HEK293 (cell line): Measurements from ENCODE around the gene SYNE1.

ENCODE experiments used
- CTCF ChIA-PET: fragments of 350-600 bp; formaldehyde crosslinking; extraction: SDS; loops from one replicate; lab custom pipeline; 2021; ENCODE audit warnings: antibody characterized with exemption; lab: Yijun Ruan, JAX
- POLR2A ChIA-PET: fragments of 300-600 bp; formaldehyde crosslinking; extraction: SDS; loops from one replicate; lab custom pipeline; 2020; ENCODE audit warnings: antibody characterized with exemption, inconsistent platforms; lab: Yijun Ruan, JAX
- H3K27ac ChIP-seq: fragments of 200-500 bp; sonication (Bioruptor generic); 2 replicates; pipeline ENCODE4 v1.5.1; 2014; ENCODE audit warnings: low read depth, low read length, control low read depth, inconsistent platforms; ENCODE audit errors: extremely low read depth
- H3K36me3 ChIP-seq, 2 experiments: fragments of 200-500 bp in 1 of 2; sonication (Bioruptor generic) in 1 of 2; 1 replicate in 1 of 2; 2 replicates in 1 of 2; pipeline ENCODE4 v1.5.1; 2014 to 2017; ENCODE audit warnings: inconsistent platforms in 2 of 2, low read length in 2 of 2; ENCODE audit not compliant: control insufficient read depth in 2 of 2, insufficient read depth in 1 of 2
- H3K4me1 ChIP-seq: fragments of 200-500 bp; sonication (Bioruptor generic); 2 replicates; pipeline ENCODE4 v1.5.1; 2014; ENCODE audit warnings: mild to moderate bottlenecking, low read length, inconsistent platforms; ENCODE audit not compliant: control insufficient read depth, insufficient read depth
- H3K4me3 ChIP-seq: 2 replicates; pipeline ENCODE4 v1.5.1; 2011; ENCODE audit warnings: low read depth, mild to moderate bottlenecking, control low read depth, low read length, moderate library complexity
- H3K9me3 ChIP-seq: fragments of 200-500 bp; sonication (Bioruptor generic); 2 replicates; pipeline ENCODE4 v1.5.1; 2014; ENCODE audit warnings: low read depth, low read length, inconsistent platforms; ENCODE audit not compliant: control insufficient read depth, insufficient read depth
- KLF9 ChIP-seq: fragments of 450-650 bp; formaldehyde crosslinking; IDR thresholded peaks from 2 replicates; pipeline ENCODE4 v1.5.1; 2016; ENCODE audit warnings: missing biosample characterization, missing genetic modification characterization, low read depth
- OSR2 ChIP-seq: fragments of 450-650 bp; formaldehyde crosslinking; IDR thresholded peaks from 2 replicates; pipeline ENCODE4 v1.5.1; 2016; ENCODE audit warnings: missing biosample characterization, missing genetic modification characterization
- ZNF132 ChIP-seq: fragments of 450-650 bp; formaldehyde crosslinking; IDR thresholded peaks from 2 replicates; pipeline ENCODE4 v1.5.1; 2017; ENCODE audit warnings: missing biosample characterization, missing genetic modification characterization, borderline replicate concordance
- ZNF140 ChIP-seq: fragments of 450-650 bp; formaldehyde crosslinking; IDR thresholded peaks from 2 replicates; pipeline ENCODE4 v1.5.1; 2016; ENCODE audit warnings: missing biosample characterization, missing genetic modification characterization
- ZNF266 ChIP-seq: fragments of 450-650 bp; formaldehyde crosslinking; IDR thresholded peaks from 2 replicates; pipeline ENCODE4 v1.5.1; 2016; ENCODE audit warnings: missing biosample characterization, missing genetic modification characterization, low read depth
- ZNF292 ChIP-seq: fragments of 450-650 bp; formaldehyde crosslinking; IDR thresholded peaks from 2 replicates; pipeline ENCODE4 v1.5.1; 2016; ENCODE audit warnings: low read depth, missing biosample characterization, missing genetic modification characterization, borderline replicate concordance
- ZNF324 ChIP-seq: fragments of 450-650 bp; formaldehyde crosslinking; IDR thresholded peaks from 2 replicates; pipeline ENCODE4 v1.5.1; 2016; ENCODE audit warnings: missing biosample characterization, missing genetic modification characterization
- ZNF341 ChIP-seq: fragments of 450-650 bp; formaldehyde crosslinking; IDR thresholded peaks from 2 replicates; pipeline ENCODE4; 2016; ENCODE audit warnings: low read depth, missing biosample characterization, missing genetic modification characterization
- ZNF529 ChIP-seq: fragments of 450-650 bp; formaldehyde crosslinking; IDR thresholded peaks from 2 replicates; pipeline ENCODE4 v1.5.1; 2017; ENCODE audit warnings: missing genetic modification characterization, missing biosample characterization; ENCODE audit not compliant: insufficient replicate concordance
- ZNF558 ChIP-seq: fragments of 450-650 bp; formaldehyde crosslinking; IDR thresholded peaks from 2 replicates; pipeline ENCODE4 v1.5.1; 2016; ENCODE audit warnings: missing biosample characterization, missing genetic modification characterization
- ZNF660 ChIP-seq: fragments of 450-650 bp; IDR thresholded peaks from 2 replicates; pipeline ENCODE4 v1.5.1; 2018; ENCODE audit warnings: missing biosample characterization, mild to moderate bottlenecking, missing genetic modification characterization
- ZNF76 ChIP-seq: fragments of 450-650 bp; formaldehyde crosslinking; IDR thresholded peaks from 2 replicates; pipeline ENCODE4; 2016; ENCODE audit warnings: low read depth, missing biosample characterization, missing genetic modification characterization, borderline replicate concordance
- ZNF777 ChIP-seq: fragments of 450-650 bp; formaldehyde crosslinking; IDR thresholded peaks from 2 replicates; pipeline ENCODE4 v1.5.1; 2017; ENCODE audit warnings: missing biosample characterization, missing genetic modification characterization, borderline replicate concordance
- ZSCAN16 ChIP-seq: fragments of 450-650 bp; formaldehyde crosslinking; IDR thresholded peaks from 2 replicates; pipeline ENCODE4 v1.5.1; 2016; ENCODE audit warnings: missing biosample characterization, missing genetic modification characterization
- TF ChIP-seq, protein P1 (sequence below): fragments of 450-650 bp; formaldehyde crosslinking; IDR thresholded peaks from 2 replicates; pipeline ENCODE4 v1.5.1; 2016; ENCODE audit warnings: missing biosample characterization, missing genetic modification characterization
- TF ChIP-seq, protein P2 (sequence below): fragments of 450-650 bp; IDR thresholded peaks from 2 replicates; pipeline ENCODE4 v1.5.1; 2018; ENCODE audit warnings: missing biosample characterization, mild to moderate bottlenecking, missing genetic modification characterization
- TF ChIP-seq, protein P3 (sequence below): fragments of 450-650 bp; formaldehyde crosslinking; IDR thresholded peaks from 2 replicates; pipeline ENCODE4 v1.5.1; 2016; ENCODE audit warnings: missing biosample characterization, missing genetic modification characterization
- TF ChIP-seq, protein P4 (sequence below): fragments of 450-650 bp; formaldehyde crosslinking; IDR thresholded peaks from 2 replicates; pipeline ENCODE4 v1.5.1; 2016; ENCODE audit warnings: missing biosample characterization, missing genetic modification characterization
- TF ChIP-seq, protein P5 (sequence below): fragments of 450-650 bp; formaldehyde crosslinking; IDR thresholded peaks from 2 replicates; pipeline ENCODE4 v1.5.0; 2017; ENCODE audit warnings: missing biosample characterization, missing genetic modification characterization, borderline replicate concordance

The SYNE1 gene

DNA sequence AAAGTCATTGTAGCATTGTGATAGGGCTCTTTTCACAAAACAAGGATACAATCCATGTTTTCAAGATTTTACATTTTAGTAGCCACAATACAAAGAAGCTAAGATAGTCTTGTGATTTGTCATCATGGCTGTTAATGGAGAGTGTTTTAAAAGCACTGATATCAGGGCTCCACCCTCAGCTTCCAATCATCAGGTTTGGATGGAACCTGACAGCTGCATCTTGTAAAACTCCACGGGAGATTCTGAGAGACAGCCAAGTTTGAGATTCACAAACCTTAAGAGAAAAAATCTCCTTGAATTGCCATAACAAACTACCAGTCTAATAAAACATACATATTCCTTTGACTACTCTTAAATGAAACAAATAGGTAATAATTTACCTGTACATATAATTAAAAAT is 549.5 kb downstream of the SYNE1 start (continued):
- TF ChIP-seq, protein P1, sequence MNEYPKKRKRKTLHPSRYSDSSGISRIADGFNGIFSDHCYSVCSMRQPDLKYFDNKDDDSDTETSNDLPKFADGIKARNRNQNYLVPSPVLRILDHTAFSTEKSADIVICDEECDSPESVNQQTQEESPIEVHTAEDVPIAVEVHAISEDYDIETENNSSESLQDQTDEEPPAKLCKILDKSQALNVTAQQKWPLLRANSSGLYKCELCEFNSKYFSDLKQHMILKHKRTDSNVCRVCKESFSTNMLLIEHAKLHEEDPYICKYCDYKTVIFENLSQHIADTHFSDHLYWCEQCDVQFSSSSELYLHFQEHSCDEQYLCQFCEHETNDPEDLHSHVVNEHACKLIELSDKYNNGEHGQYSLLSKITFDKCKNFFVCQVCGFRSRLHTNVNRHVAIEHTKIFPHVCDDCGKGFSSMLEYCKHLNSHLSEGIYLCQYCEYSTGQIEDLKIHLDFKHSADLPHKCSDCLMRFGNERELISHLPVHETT (tag by site-specific recombination), result no peak
- TF ChIP-seq ZSCAN16 (tag by site-specific recombination), result no peak

DNA sequence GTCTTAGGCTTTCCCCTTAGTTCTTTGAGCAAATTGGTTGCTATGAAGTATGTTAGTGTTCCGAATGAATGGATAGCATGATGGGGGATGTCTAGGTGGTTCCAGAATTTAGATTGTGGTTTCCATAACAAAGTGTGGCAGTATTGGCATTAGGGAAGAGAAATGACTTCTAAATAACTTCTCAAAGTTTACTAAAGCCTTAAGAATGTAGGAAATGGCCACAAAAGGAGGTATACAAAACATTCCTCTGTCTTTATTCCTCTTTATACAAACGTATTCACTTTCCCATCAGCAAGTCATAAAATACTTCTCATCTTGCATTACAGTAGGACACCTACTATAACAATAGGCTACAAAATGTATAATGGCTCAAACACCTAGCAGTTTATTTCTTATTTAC is 550.1 kb downstream of the SYNE1 start:
- Histone ChIP-seq H3K36me3 (no peaks in the 10 kb centered on the region), H3K4me1 (peaks cover 6% of the 10 kb centered on the region; the same call in 1 of the 2 replicates), H3K27ac (no peak overlapping the region), H3K4me3 (no peak overlapping the region), H3K9me3 (no peaks in the 10 kb centered on the region)
- ChIA-PET CTCF (no interaction called here), POLR2A (no interaction called here)
- TF ChIP-seq ZNF140 (tag by site-specific recombination) (no peak), ZNF132 (tag by site-specific recombination) (no peak), ZNF529 (no peak), OSR2 (no peak), ZNF292 (tag by site-specific recombination) (no peak), ZNF660 (tag by site-specific recombination) (no peak), ZNF266 (tag by site-specific recombination) (no peak), KLF9 (tag by site-specific recombination) (no peak), ZNF324 (no peak), ZNF558 (tag by site-specific recombination) (no peak), ZNF777 (tag by site-specific recombination) (no peak), ZNF76 (tag by site-specific recombination) (no peak), ZNF341 (tag by site-specific recombination) (no peak)
- TF ChIP-seq, protein P2, sequence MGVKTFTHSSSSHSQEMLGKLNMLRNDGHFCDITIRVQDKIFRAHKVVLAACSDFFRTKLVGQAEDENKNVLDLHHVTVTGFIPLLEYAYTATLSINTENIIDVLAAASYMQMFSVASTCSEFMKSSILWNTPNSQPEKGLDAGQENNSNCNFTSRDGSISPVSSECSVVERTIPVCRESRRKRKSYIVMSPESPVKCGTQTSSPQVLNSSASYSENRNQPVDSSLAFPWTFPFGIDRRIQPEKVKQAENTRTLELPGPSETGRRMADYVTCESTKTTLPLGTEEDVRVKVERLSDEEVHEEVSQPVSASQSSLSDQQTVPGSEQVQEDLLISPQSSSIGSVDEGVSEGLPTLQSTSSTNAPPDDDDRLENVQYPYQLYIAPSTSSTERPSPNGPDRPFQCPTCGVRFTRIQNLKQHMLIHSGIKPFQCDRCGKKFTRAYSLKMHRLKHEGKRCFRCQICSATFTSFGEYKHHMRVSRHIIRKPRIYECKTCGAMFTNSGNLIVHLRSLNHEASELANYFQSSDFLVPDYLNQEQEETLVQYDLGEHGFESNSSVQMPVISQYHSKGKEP, result no peak
- TF ChIP-seq, protein P3, sequence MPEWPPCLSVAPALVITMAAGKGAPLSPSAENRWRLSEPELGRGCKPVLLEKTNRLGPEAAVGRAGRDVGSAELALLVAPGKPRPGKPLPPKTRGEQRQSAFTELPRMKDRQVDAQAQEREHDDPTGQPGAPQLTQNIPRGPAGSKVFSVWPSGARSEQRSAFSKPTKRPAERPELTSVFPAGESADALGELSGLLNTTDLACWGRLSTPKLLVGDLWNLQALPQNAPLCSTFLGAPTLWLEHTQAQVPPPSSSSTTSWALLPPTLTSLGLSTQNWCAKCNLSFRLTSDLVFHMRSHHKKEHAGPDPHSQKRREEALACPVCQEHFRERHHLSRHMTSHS (tag by site-specific recombination), result no peak
- TF ChIP-seq, protein P4, sequence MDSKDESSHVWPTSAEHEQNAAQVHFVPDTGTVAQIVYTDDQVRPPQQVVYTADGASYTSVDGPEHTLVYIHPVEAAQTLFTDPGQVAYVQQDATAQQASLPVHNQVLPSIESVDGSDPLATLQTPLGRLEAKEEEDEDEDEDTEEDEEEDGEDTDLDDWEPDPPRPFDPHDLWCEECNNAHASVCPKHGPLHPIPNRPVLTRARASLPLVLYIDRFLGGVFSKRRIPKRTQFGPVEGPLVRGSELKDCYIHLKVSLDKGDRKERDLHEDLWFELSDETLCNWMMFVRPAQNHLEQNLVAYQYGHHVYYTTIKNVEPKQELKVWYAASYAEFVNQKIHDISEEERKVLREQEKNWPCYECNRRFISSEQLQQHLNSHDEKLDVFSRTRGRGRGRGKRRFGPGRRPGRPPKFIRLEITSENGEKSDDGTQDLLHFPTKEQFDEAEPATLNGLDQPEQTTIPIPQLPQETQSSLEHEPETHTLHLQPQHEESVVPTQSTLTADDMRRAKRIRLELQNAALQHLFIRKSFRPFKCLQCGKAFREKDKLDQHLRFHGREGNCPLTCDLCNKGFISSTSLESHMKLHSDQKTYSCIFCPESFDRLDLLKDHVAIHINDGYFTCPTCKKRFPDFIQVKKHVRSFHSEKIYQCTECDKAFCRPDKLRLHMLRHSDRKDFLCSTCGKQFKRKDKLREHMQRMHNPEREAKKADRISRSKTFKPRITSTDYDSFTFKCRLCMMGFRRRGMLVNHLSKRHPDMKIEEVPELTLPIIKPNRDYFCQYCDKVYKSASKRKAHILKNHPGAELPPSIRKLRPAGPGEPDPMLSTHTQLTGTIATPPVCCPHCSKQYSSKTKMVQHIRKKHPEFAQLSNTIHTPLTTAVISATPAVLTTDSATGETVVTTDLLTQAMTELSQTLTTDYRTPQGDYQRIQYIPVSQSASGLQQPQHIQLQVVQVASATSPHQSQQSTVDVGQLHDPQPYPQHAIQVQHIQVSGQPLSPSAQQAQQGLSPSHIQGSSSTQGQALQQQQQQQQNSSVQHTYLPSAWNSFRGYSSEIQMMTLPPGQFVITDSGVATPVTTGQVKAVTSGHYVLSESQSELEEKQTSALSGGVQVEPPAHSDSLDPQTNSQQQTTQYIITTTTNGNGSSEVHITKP, result no peak
- TF ChIP-seq, protein P5, sequence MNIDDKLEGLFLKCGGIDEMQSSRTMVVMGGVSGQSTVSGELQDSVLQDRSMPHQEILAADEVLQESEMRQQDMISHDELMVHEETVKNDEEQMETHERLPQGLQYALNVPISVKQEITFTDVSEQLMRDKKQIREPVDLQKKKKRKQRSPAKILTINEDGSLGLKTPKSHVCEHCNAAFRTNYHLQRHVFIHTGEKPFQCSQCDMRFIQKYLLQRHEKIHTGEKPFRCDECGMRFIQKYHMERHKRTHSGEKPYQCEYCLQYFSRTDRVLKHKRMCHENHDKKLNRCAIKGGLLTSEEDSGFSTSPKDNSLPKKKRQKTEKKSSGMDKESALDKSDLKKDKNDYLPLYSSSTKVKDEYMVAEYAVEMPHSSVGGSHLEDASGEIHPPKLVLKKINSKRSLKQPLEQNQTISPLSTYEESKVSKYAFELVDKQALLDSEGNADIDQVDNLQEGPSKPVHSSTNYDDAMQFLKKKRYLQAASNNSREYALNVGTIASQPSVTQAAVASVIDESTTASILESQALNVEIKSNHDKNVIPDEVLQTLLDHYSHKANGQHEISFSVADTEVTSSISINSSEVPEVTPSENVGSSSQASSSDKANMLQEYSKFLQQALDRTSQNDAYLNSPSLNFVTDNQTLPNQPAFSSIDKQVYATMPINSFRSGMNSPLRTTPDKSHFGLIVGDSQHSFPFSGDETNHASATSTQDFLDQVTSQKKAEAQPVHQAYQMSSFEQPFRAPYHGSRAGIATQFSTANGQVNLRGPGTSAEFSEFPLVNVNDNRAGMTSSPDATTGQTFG (tag by site-specific recombination), result no peak
